Measurements from ENCODE around the gene SNRK.

GRCh38 chr3:43281020-43281419 lies 5.3 kb upstream of the SNRK start:
- TF ChIP-seq POLR2A (IDR thresholded peaks at IDR 0.05) (no peak), CTCF (IDR thresholded peaks at IDR 0.05) (no peak), EP300 (IDR thresholded peaks at IDR 0.05) (no peak), POLR2AphosphoS5 (IDR thresholded peaks at IDR 0.05) (no peak)
